Fibroblast of lung (primary cell): ENCODE results near the gene TMEM201.

Source experiments
- EZH2 ChIP-seq: IDR thresholded peaks from 2 replicates; pipeline ENCODE4 v1.5.1; 2012; ENCODE audit warnings: low read length, control low read depth, mild to moderate bottlenecking; ENCODE audit errors: missing control alignments
- TF ChIP-seq, protein P1 (sequence below), 2 donors: IDR thresholded peaks in 1 of 2; conservative IDR thresholded peaks in 1 of 2; 1 replicate in 1 of 2; 2 replicates in 1 of 2; pipeline ENCODE4 v1.5.1; 2011 to 2012; ENCODE audit warnings: low read length in 2 of 2, control low read depth in 1 of 2, inconsistent platforms in 1 of 2, low read depth in 1 of 2, mild to moderate bottlenecking in 1 of 2

DNA sequence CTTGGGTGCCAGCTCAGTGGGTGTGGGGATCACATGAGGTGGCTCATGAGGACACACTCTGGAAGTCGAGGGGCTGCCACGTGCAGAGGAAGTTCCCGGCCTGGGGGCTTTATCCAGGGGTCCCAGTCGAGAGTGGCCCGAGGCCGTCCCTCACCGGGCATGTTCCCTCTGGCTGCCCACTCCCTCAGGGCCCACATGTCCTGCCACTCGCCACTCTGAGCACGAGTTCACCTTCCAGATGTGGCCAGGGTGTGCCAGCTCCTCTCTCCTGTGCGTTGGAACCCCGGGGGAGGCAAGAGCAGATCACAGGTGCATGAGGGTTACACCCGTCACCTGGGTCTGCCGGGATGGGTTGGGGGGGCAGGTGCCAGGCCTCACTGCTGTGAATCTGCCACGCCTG, 14.6 kb downstream of the TMEM201 start:
- TF ChIP-seq, protein P1, sequence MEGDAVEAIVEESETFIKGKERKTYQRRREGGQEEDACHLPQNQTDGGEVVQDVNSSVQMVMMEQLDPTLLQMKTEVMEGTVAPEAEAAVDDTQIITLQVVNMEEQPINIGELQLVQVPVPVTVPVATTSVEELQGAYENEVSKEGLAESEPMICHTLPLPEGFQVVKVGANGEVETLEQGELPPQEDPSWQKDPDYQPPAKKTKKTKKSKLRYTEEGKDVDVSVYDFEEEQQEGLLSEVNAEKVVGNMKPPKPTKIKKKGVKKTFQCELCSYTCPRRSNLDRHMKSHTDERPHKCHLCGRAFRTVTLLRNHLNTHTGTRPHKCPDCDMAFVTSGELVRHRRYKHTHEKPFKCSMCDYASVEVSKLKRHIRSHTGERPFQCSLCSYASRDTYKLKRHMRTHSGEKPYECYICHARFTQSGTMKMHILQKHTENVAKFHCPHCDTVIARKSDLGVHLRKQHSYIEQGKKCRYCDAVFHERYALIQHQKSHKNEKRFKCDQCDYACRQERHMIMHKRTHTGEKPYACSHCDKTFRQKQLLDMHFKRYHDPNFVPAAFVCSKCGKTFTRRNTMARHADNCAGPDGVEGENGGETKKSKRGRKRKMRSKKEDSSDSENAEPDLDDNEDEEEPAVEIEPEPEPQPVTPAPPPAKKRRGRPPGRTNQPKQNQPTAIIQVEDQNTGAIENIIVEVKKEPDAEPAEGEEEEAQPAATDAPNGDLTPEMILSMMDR (conservative IDR thresholded peaks at IDR 0.05 in 1 of 2, IDR thresholded peaks at IDR 0.05 in 1 of 2; ENCODE audit: low read depth in 1 of 2, low read length in 2 of 2), result no peak
- TF ChIP-seq EZH2, result no peak
